DMS114 treated with DMSO at 0.1 percent for 48 hours (cell line): ENCODE data around the gene CFI.

Source experiments
- DNase-seq: peaks from one replicate; lab custom pipeline; 2025; ENCODE audit not compliant: unreplicated experiment; lab: John Stamatoyannopoulos, UW

The CFI gene

GRCh38 chr4:109733728-109734127, 68.1 kb downstream of the CFI start:
- no peak for DNase-seq

- DNase-seq: no peak
Observed at GRCh38 chr4:109730619-109731545, 70.9 kb downstream of the CFI start.

DNA sequence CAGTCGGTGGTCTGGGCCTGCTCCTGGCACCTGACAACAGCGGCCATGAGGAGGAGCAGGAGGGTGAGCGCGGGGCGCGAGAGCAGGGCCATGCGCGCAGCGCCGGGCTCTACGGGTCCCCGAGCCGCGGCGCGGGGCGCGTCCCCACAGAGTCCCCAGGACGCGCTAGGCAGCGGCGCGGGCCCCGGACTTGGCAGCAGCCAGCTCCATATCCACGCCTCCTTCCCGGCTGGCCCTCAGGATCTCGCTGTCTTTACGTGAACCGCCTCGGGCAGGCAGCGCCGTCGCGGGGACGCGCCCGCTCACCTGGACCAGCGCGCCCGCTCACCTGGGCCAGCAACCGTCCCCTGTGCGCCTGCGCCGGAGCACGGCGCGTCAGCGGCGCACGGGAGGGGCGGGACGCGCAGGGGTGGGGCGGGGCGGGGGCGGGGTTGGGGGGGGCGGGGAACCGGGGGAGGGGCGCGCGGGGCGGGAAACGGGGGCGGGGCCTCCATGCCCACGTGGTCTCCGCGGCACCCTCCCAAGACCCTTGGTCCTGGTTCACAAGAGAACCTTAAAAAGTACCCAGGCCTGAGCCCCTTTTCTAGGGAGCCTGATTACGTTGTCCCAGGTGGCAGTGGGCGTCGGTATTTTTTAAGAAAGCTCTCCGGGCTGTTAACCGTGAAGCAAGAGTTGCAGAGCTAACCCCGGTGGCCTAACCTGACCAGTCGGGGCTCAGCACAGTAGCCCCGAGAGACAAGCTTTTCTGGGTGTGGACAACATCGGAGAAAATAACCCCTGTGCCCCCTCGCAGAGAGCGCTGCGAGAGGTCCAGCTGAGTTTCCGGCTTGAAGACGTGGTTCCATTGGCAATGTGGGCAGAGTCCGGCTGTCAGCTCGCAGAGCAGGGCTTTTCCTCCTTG, 71.8 kb downstream of the CFI start, which contains the start of gene PLA2G12A:
PLA2G12A (minus strand) TSS at position 353 of the 901 bp plus-strand sequence; CDS start at position 92, 261 bp downstream.
- peak; percentile 12 for DNase-seq

GRCh38 chr4:109729117-109729717, 72.6 kb downstream of the CFI start:
- no peak for DNase-seq

- DNase-seq: no peak
Observed at GRCh38 chr4:109728385-109728784, 73.4 kb downstream of the CFI start.

DNA sequence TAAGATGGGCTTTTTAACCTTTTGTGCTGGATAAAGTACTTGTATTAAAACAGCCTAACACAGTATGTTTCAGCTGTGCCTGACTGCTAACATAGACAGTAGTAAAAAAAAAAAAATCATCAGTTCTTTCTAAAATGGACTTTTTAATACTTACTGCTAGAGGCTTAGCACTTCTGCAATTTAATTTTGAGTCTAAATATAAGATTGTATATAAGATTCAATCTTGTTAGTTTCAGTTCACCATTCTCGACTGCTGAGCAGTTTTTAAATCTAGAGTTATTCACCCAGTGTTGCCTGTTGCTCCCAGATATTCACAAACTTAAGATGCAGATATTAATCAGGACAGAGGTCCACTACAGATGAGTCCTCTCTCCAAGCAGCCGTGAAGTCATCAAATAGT, 78.7 kb downstream of the CFI start:
- no peak for DNase-seq

GRCh38 chr4:109722357-109722756, 79.4 kb downstream of the CFI start:
- no peak for DNase-seq

DNA sequence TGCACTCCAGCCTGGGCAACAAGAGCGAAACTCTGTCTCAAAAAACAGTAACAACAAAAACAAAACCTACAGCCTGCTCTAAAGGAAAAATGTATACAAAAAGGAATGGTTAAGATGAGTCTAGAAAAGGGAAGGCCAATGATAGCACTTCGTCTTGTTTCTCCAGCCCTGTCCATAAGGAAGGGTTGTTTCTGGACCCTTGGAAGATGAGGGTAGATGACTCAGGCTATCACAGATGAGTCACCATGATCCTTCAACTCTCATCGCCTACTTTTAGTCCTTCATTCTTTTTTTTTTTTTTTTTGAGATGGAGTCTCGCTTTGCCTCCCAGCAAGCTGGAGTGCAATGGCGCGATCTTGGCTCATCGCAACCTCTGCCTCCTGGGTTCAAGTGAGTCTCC, 80.8 kb downstream of the CFI start:
- no peak for DNase-seq

GRCh38 chr4:109719604-109720003, 82.2 kb downstream of the CFI start:
- DNase-seq: no peak

DNA sequence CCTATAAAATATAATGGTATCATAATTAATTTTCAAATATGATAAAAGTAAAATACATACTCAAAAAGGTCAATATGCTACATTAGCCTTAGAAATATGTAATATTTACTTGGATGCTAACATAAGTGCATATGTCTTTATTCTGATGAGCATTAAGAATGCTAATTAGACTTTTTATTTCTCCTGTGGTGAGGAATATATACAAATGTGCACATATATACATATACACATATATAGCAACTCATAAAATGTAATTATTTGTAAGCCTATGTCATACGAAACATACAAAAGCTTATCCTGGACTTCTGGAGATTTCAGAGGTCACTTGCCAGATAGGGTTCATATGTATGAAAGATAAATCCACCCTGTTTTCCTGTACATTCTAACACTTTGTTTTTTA, 83.0 kb downstream of the CFI start:
- no peak for DNase-seq

DNA sequence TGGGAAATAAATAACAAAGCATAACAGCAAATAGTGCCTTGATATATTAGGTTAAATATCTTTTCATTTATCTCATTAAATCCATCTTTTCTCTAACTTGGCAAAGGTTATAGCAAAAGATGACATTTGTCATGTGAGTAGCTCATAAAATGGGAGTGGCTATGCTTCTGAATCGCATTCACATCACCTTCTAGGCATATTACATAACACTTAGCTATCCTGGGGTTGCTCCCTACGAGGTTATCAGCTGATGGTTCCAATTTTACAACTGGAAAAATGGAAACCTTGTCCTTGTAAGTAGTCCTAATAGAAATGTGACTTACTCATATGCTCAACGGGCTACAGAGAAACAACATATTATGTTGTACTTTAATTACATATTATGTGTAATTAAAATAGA, 88.3 kb downstream of the CFI start:
- no peak for DNase-seq

GRCh38 chr4:109708990-109709389, 92.8 kb downstream of the CFI start:
- no peak for DNase-seq

DNA sequence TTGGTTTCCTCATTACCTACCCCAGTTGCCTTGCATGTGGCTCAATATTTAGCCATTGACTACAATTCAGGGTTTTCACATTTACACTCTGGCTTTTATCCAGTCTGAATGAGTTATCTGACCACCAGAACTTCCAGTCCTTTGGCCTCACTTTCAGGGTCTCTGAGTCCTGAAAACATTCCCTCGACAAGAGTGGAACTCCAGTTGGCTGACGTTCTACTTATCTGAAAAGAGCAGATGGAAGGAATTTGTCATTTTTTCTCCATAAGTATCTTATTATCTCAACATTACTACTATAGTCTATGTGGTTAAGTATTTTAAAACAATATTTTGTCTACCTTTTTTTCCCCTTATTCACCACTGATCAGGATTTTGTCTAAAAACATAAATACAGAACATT, 93.4 kb downstream of the CFI start:
- no peak for DNase-seq

DNA sequence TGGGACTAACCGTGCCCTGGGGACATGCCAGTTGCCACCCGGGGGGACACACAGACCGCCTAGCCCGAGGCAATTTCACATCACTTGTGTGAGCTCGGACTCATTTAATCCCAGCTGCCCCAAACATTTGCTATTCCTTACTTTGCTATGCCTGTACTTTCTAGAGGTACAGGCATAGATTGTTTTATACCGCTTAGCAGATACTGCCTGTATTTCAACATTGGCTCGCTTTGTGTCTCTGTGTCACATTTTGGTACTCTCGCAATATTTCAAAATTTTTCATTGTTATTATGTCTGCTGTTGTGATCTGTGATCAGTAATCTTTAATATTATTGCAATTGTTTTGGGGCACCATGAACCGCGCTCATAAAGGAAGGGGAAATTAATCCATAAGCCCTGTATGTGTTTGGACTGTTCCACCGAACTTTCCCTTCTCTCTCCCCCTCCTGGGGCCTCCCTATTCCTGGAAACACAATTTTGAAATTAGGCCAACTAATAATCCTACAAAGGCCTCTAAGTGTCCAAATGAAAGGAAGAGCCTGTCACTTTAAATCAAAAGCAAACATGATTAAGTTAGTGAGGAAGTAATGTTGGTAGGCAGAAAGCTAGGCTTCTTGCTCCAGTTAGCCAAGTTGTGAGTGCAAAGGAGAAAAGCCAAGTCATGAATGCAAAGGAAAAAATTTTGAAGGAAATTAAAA, 98.0 kb downstream of the CFI start:
- DNase-seq: no peak

GRCh38 chr4:109702950-109703663, 98.7 kb downstream of the CFI start, which contains the start of gene CASP6:
CASP6 (minus strand) TSS chr4:109703445; CDS start chr4:109703395, 50 bp downstream.
- peak; percentile 15 for DNase-seq

- DNase-seq: no peak
Observed at GRCh38 chr4:109701566-109702410, 100.0 kb downstream of the CFI start.

GRCh38 chr4:109699553-109700225, 102.1 kb downstream of the CFI start:
- DNase-seq: no peak

DNA sequence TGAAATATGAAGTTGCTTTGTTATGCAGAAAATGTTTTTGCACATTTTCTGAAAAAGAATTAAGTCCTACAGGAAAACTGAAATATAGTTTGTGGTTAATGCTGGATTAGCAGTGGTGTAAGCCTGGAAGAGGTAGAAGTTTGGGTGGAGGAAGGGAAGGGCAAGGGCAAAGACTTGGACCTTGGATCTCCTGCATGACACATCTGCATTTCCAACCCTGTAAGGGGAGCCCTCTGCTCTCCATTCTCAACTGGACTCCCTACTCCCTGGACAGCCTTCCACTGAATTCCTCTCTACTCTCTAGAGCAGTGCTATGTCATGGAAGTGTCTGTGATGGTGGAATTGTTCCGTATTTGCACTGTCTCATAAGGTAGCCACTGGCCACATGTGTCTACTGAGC, 103.1 kb downstream of the CFI start:
- DNase-seq: no peak
